K562 (cell line): ENCODE measurements around the gene AKAP10. TPM values are rescaled to one million over a fixed set of nuclear protein-coding genes. Genes with fewer than 3 reads are reported as not detected.
A peak's percentile ranks its signal among the peaks of the same experiment; 100 is the strongest.

Experiments used
- CBFB ChIP-seq: sonication (generic); formaldehyde crosslinking; IDR thresholded peaks from 2 replicates; pipeline ENCODE4 v1.4.0; 2020; ENCODE audit warnings: mild to moderate bottlenecking, missing genetic modification reagents
- CREB5 ChIP-seq: fragments of 250-450 bp; sonication (Bioruptor Pico); IDR thresholded peaks from 2 replicates; pipeline ENCODE4 v1.5.0; 2020; ENCODE audit warnings: mild to moderate bottlenecking
- DLX4 ChIP-seq: fragments of 250-450 bp; sonication (Bioruptor Pico); IDR thresholded peaks from 2 replicates; pipeline ENCODE4 v1.6.1; 2021; ENCODE audit warnings: mild to moderate bottlenecking
- LCOR ChIP-seq: sonication (generic); formaldehyde crosslinking; IDR thresholded peaks from 2 replicates; pipeline ENCODE4 v1.8.0; 2022; ENCODE audit warnings: mild to moderate bottlenecking, missing genetic modification reagents
- MCM3 ChIP-seq: fragments of 450-650 bp; IDR thresholded peaks from 2 replicates; pipeline ENCODE4 v1.6.1; 2016
- MCM7 ChIP-seq, 2 experiments: fragments of 450-650 bp; IDR thresholded peaks; 2 replicates each; pipeline ENCODE4 v1.6.1; 2016 to 2018
- MGA ChIP-seq: fragments of 450-650 bp; IDR thresholded peaks from 2 replicates; pipeline ENCODE4 v1.6.1; 2016; ENCODE audit warnings: mild to moderate bottlenecking, moderate library complexity
- NELFE ChIP-seq: IDR thresholded peaks from 2 replicates; pipeline ENCODE4 v1.6.1; 2011; ENCODE audit warnings: mild to moderate bottlenecking; ENCODE audit not compliant: insufficient read depth, insufficient read length
- PHB2 ChIP-seq: fragments of 450-650 bp; IDR thresholded peaks from 2 replicates; pipeline ENCODE4 v1.6.1; 2017; ENCODE audit warnings: low read depth
- PRPF4 ChIP-seq: fragments of 200-400 bp; formaldehyde crosslinking; IDR thresholded peaks from one replicate; pipeline ENCODE4 v1.6.1; 2017; ENCODE audit warnings: low read length, low read depth, mild to moderate bottlenecking; ENCODE audit not compliant: insufficient read depth, poor library complexity, severe bottlenecking
- PYGO2 ChIP-seq: fragments of 450-650 bp; IDR thresholded peaks from 2 replicates; pipeline ENCODE4 v1.6.1; 2016; ENCODE audit warnings: mild to moderate bottlenecking, missing genetic modification characterization, moderate library complexity, missing compliant biosample characterization
- SMAD1 ChIP-seq: fragments of 150-350 bp; IDR thresholded peaks from 2 replicates; pipeline ENCODE4 v1.6.1; 2014; ENCODE audit warnings: low read length, low read depth; ENCODE audit not compliant: partially characterized antibody
- SMARCA4 ChIP-seq: fragments of 450-650 bp; IDR thresholded peaks from 2 replicates; pipeline ENCODE4 v1.6.1; 2016
- polyA plus RNA-seq, 8 experiments: library from polyadenylated mRNA; depleted of rRNA in 4 of 8; stranded (reverse) in 5 of 8; unstranded in 3 of 8; fragments of >200 nt; fragmentation: Nextera tagmentation in 2 of 8; fragmentation: Illumina TruSeq in 1 of 8; extraction: Ambion mirVana in 2 of 8; extraction: Trizol in 1 of 8; gene quantifications; 2 replicates each; pipeline versions ENCODE4 v1.2.1 to v1.2.3, GENCODE V29; 2011 to 2014; ENCODE audit warnings: inconsistent platforms in 1 of 8, missing spikeins in 1 of 8
- total RNA-seq, 7 experiments: library from RNA; depleted of rRNA in 6 of 7; stranded (reverse); fragments of >200 nt in 6 of 7; fragmentation: Illumina TruSeq in 2 of 7; extraction: Trizol in 2 of 7; gene quantifications; 2 replicates each; pipeline versions ENCODE4 v1.2.1 to v1.2.3, GENCODE V29; 2011 to 2021; ENCODE audit warnings: low replicate concordance in 1 of 7

AKAP10 gene
- total and polyA plus RNA-seq, 9 of the 15 experiments (the other 6 are each of a cell fraction or from before 2014, with no cell fraction given): 4.0 to 20.3 (median 8.2) TPM

GRCh38 chr17:19945009-19945626, 32.5 kb downstream of the AKAP10 start (continued):
- TF ChIP-seq CREB5 (no peak), PYGO2 (tag) (no peak), PRPF4 (no peak), SMAD1 (no peak), DLX4 (no peak), NELFE (no peak), LCOR (CRISPR knock-in tag) (no peak), MGA (no peak), PHB2 (peak; percentile 37; the same call in 1 of the 2 replicates), SMARCA4 (peak; percentile 73), MCM7 (IDR thresholded peaks at IDR 0.05) (no peak), CBFB (CRISPR knock-in tag) (no peak), MCM3 (no peak)
